H9 (cell line): Measurements from ENCODE around the gene KAT2B. TPM values are rescaled to one million over a fixed set of nuclear protein-coding genes. Genes with fewer than 3 reads are reported as not detected.

Source experiments
- DNase-seq: peaks from one replicate; pipeline ENCODE4 v3.0.0-alpha.2; 2017
- H2AFZ ChIP-seq: one replicate; pipeline ENCODE4 v1.6.1; 2013; ENCODE audit warnings: mild to moderate bottlenecking, low read length, control low read depth, moderate library complexity
- H2AK5ac ChIP-seq: 2 replicates; pipeline ENCODE4 v1.6.1; 2013; ENCODE audit warnings: low read length, control low read depth, mixed read lengths; ENCODE audit not compliant: insufficient read length
- H2BK120ac ChIP-seq: one replicate; pipeline ENCODE4 v1.6.1; 2013; ENCODE audit warnings: low read depth, mild to moderate bottlenecking, low read length, control low read depth, inconsistent platforms; ENCODE audit not compliant: poor library complexity, severe bottlenecking
- H2BK12ac ChIP-seq: 2 replicates; pipeline ENCODE4 v1.6.1; 2013; ENCODE audit warnings: low read length, control low read depth, mixed read lengths, low read depth; ENCODE audit not compliant: insufficient read length
- H2BK15ac ChIP-seq: 2 replicates; pipeline ENCODE4 v1.6.1; 2013; ENCODE audit warnings: low read depth, low read length, control low read depth
- H2BK20ac ChIP-seq: one replicate; pipeline ENCODE4 v1.6.1; 2013; ENCODE audit warnings: low read depth, mild to moderate bottlenecking, low read length, control low read depth, inconsistent platforms; ENCODE audit not compliant: poor library complexity, severe bottlenecking
- H2BK5ac ChIP-seq: 2 replicates; pipeline ENCODE4 v1.6.1; 2013; ENCODE audit warnings: low read length, control low read depth, mixed read lengths; ENCODE audit not compliant: insufficient read length
- H3K14ac ChIP-seq: 2 replicates; pipeline ENCODE4 v1.6.1; 2013; ENCODE audit warnings: low read length, control low read depth; ENCODE audit not compliant: insufficient read depth
- H3K18ac ChIP-seq: 2 replicates; pipeline ENCODE4 v1.6.1; 2013; ENCODE audit warnings: low read depth, mild to moderate bottlenecking, mixed read lengths, low read length, control low read depth; ENCODE audit not compliant: insufficient read length
- H3K23ac ChIP-seq: 2 replicates; pipeline ENCODE4 v1.6.1; 2013; ENCODE audit warnings: low read length, control low read depth, mixed read lengths, low read depth; ENCODE audit not compliant: insufficient read length
- H3K23me2 ChIP-seq: 2 replicates; pipeline ENCODE4 v1.6.1; 2013; ENCODE audit warnings: low read depth, mild to moderate bottlenecking, mixed read lengths, low read length, control low read depth; ENCODE audit not compliant: insufficient read length, poor library complexity, severe bottlenecking
- H3K27ac ChIP-seq: 2 replicates; pipeline ENCODE4 v1.5.1; 2013; ENCODE audit warnings: low read length, control low read depth, mixed read lengths, low read depth; ENCODE audit not compliant: insufficient read length
- H3K27me3 ChIP-seq: 2 replicates; pipeline ENCODE4 v1.6.1; 2013; ENCODE audit warnings: low read length, control low read depth, inconsistent platforms; ENCODE audit not compliant: insufficient read depth
- H3K4ac ChIP-seq: 2 replicates; pipeline ENCODE4 v1.6.1; 2013; ENCODE audit warnings: low read depth, mild to moderate bottlenecking, control low read depth, inconsistent platforms, low read length, moderate library complexity
- H3K4me1 ChIP-seq: 2 replicates; pipeline ENCODE4 v1.6.1; 2013; ENCODE audit warnings: low read length, control low read depth, inconsistent platforms; ENCODE audit not compliant: insufficient read depth
- H3K4me2 ChIP-seq: 2 replicates; pipeline ENCODE4 v1.6.1; 2013; ENCODE audit warnings: low read length, control low read depth, mixed read lengths; ENCODE audit not compliant: insufficient read length, insufficient read depth
- H3K56ac ChIP-seq: 2 replicates; pipeline ENCODE4 v1.6.1; 2013; ENCODE audit warnings: low read depth, mild to moderate bottlenecking, mixed read lengths, low read length, control low read depth; ENCODE audit not compliant: insufficient read length
- H3K79me1 ChIP-seq: 2 replicates; pipeline ENCODE4 v1.6.1; 2013; ENCODE audit warnings: low read depth, mild to moderate bottlenecking, moderate library complexity, low read length, control low read depth, inconsistent platforms; ENCODE audit not compliant: insufficient read depth, poor library complexity, severe bottlenecking
- H3K79me2 ChIP-seq: 2 replicates; pipeline ENCODE4 v1.6.1; 2013; ENCODE audit warnings: low read length, control low read depth, inconsistent platforms; ENCODE audit not compliant: insufficient read depth
- H3K9ac ChIP-seq: 2 replicates; pipeline ENCODE4 v1.6.1; 2013; ENCODE audit warnings: low read length, control low read depth, mixed read lengths; ENCODE audit not compliant: insufficient read length; ENCODE audit errors: extremely low read depth
- H3K9me3 ChIP-seq: one replicate; pipeline ENCODE4 v1.6.1; 2013; ENCODE audit warnings: low read depth, low read length, inconsistent platforms; ENCODE audit not compliant: control insufficient read depth
- H3T11ph ChIP-seq: one replicate; pipeline ENCODE4 v1.6.1; 2013; ENCODE audit warnings: mild to moderate bottlenecking, low read length, control low read depth, inconsistent platforms
- H4K20me1 ChIP-seq: one replicate; pipeline ENCODE4 v1.6.1; 2013; ENCODE audit not compliant: control insufficient read depth, insufficient read length, insufficient read depth
- H4K5ac ChIP-seq: 2 replicates; pipeline ENCODE4 v1.6.1; 2013; ENCODE audit warnings: low read depth, mild to moderate bottlenecking, mixed read lengths, low read length, control low read depth; ENCODE audit not compliant: insufficient read length
- H4K8ac ChIP-seq: replicated peaks from 2 replicates; pipeline ENCODE4 v1.6.1; 2013; ENCODE audit warnings: low read length, control low read depth, mixed read lengths, low read depth; ENCODE audit not compliant: insufficient read length
- H4K91ac ChIP-seq: 2 replicates; pipeline ENCODE4 v1.6.1; 2013; ENCODE audit warnings: low read depth, mild to moderate bottlenecking, moderate library complexity, mixed read lengths, low read length, control low read depth; ENCODE audit not compliant: insufficient read length
- H3K27ac Mint-ChIP-seq, 3 experiments: 2 replicates in 2 of 3; 3 replicates in 1 of 3; pipeline ENCODE4 v1.8.0; 2020 to 2021; ENCODE audit warnings: mixed read lengths in 3 of 3, mild to moderate bottlenecking in 1 of 3, moderate library complexity in 1 of 3
- H3K27me3 Mint-ChIP-seq: 2 replicates; pipeline ENCODE4 v1.8.0; 2021; ENCODE audit warnings: low read depth, mild to moderate bottlenecking, moderate library complexity, mixed read lengths
- H3K36me3 Mint-ChIP-seq, 3 experiments: 2 replicates in 2 of 3; 3 replicates in 1 of 3; pipeline ENCODE4 v1.8.0; 2020 to 2021; ENCODE audit warnings: low read depth in 3 of 3, mixed read lengths in 3 of 3; ENCODE audit not compliant: insufficient read depth in 1 of 3
- H3K4me1 Mint-ChIP-seq, 2 experiments: 2 replicates each; pipeline ENCODE4 v1.8.0; 2020; ENCODE audit warnings: mixed read lengths in 2 of 2
- H3K4me3 Mint-ChIP-seq, 2 experiments: 2 replicates in 1 of 2; 3 replicates in 1 of 2; pipeline ENCODE4 v1.8.0; 2020 to 2021; ENCODE audit warnings: mild to moderate bottlenecking in 2 of 2, mixed read lengths in 2 of 2, moderate library complexity in 1 of 2
- H3K9me3 Mint-ChIP-seq, 2 experiments: 2 replicates in 1 of 2; 3 replicates in 1 of 2; pipeline ENCODE4 v1.8.0; 2020; ENCODE audit warnings: mild to moderate bottlenecking in 2 of 2, mixed read lengths in 2 of 2, moderate library complexity in 1 of 2
- CTCF ChIP-seq: fragments of 200-600 bp; sonication (generic); conservative IDR thresholded peaks from 3 replicates; pipeline ENCODE4 v1.8.0; 2021; ENCODE audit warnings: antibody characterized with exemption, mild to moderate bottlenecking
- WGBS: extraction: QIAGEN DNeasy Blood & Tissue Kit; methylation state at CpG from one replicate; pipeline ENCODE4 v1.1.7; 2013; ENCODE audit warnings: missing lambda C conversion rate, low lambda C conversion rate, mixed read lengths; ENCODE audit not compliant: insufficient read length; ENCODE audit errors: extremely low coverage; 5-methylcytosine and 5-hydroxymethylcytosine counted together
- total RNA-seq: library from RNA; stranded (reverse); gene quantifications from 2 replicates; pipeline ENCODE4 v1.2.1, GENCODE V29; 2021

KAT2B gene
- total RNA-seq, 1 experiment from 2014 or later, result 6.3 TPM

DNA sequence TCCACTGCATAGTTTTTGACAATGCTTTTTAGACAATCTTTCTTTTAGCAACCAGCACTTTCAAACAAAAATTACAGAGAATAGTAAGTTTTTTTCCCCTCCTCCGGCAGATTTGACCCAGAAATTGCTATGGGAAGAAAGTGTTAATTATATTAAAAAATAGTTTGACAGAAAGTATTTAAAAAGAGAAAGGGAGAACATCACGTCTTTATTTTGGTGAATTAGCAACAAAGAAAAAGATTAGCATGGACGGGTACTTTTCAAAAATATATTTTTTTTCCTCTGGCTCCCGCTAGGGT, 831 bp upstream of the KAT2B start:
- peaks cover 12% of the 10 kb centered on the region for H3K23me2 ChIP-seq
- WGBS, result no CpG with 5 or more reads among the region's 4 CpGs
- no peak overlapping the region for H2BK12ac ChIP-seq
- no peak overlapping the region for H3T11ph ChIP-seq
- H3K9ac ChIP-seq, result no peak overlapping the region
- no peak overlapping the region for H3K27ac Mint-ChIP-seq
- TF ChIP-seq CTCF, result no peak
- H3K9me3 ChIP-seq, result no peaks in the 10 kb centered on the region
- no peak overlapping the region for H4K91ac ChIP-seq
- H2BK20ac ChIP-seq, result no peak overlapping the region
- H3K4me1 ChIP-seq, result no peaks in the 10 kb centered on the region
- H3K27me3 Mint-ChIP-seq, result peaks cover 17% of the 10 kb centered on the region
- H3K18ac ChIP-seq, result no peak overlapping the region
- no peak overlapping the region for H2AK5ac ChIP-seq
- no peaks in the 10 kb centered on the region for H3K36me3 Mint-ChIP-seq
- H3K56ac ChIP-seq, result no peak overlapping the region
- H4K5ac ChIP-seq, result no peak overlapping the region
- H3K79me1 ChIP-seq, result no peaks in the 10 kb centered on the region
- H3K4me1 Mint-ChIP-seq, result peaks cover 17 to 27% of the 10 kb centered on the region in 2 experiments
- no peak overlapping the region for H3K4ac ChIP-seq
- H2BK120ac ChIP-seq, result no peak overlapping the region
- H3K27ac ChIP-seq, result no peak overlapping the region
- H3K23ac ChIP-seq, result no peak overlapping the region
- H3K9me3 Mint-ChIP-seq, result no peaks in the 10 kb centered on the region
- no peak for DNase-seq
- no peak overlapping the region for H4K8ac ChIP-seq
- no peak overlapping the region for H2BK15ac ChIP-seq
- H3K4me3 Mint-ChIP-seq, result peak overlapping the region; percentile 70 to 85
- no peaks in the 10 kb centered on the region for H3K79me2 ChIP-seq
- H2AFZ ChIP-seq, result no peak overlapping the region
- no peaks in the 10 kb centered on the region for H4K20me1 ChIP-seq
- H3K27me3 ChIP-seq, result no peaks in the 10 kb centered on the region
- peak overlapping the region; percentile 26 for H3K4me2 ChIP-seq
- H3K14ac ChIP-seq, result no peak overlapping the region
- H2BK5ac ChIP-seq, result no peak overlapping the region
